Stimulated activated CD8-positive, alpha-beta memory T cell treated with anti-CD3 and anti-CD28 coated beads, Interleukin-12 subunit alpha, Interleukin-12 subunit beta, amount 100 ng/mL, for 4 hours (primary cell): ENCODE data around the gene CDCA3.

Experiments
- DNase-seq: peaks from one replicate; pipeline ENCODE4 v3.0.0-alpha.2; 2020; ENCODE audit warnings: low read depth

Gene CDCA3

GRCh38 chr12:6852651-6853354, 1.7 kb upstream of the CDCA3 start:
- no peak for DNase-seq

GRCh38 chr12:6851921-6852650, 1.0 kb upstream of the CDCA3 start, which contains the start of gene USP5:
TSS of gene USP5 (plus strand) at chr12:6852150. CDS start at chr12:6852180, 30 bp downstream.
- DNase-seq, result peak; percentile 96

GRCh38 chr12:6850796-6851152, 312 bp downstream of the CDCA3 start:
- DNase-seq, result no peak

GRCh38 chr12:6849976-6850560, 1.0 kb downstream of the CDCA3 start:
- DNase-seq, result no peak

GRCh38 chr12:6849427-6849826, 1.7 kb downstream of the CDCA3 start:
- DNase-seq, result no peak

- no peak for DNase-seq
These were observed 3.4 kb downstream of the CDCA3 start for GRCh38 chr12:6847676-6848075.

GRCh38 chr12:6846316-6846869, 4.7 kb downstream of the CDCA3 start:
- no peak for DNase-seq

- DNase-seq, result no peak
These were observed 5.7 kb downstream of the CDCA3 start for GRCh38 chr12:6845395-6845794.

GRCh38 chr12:6843118-6843902, 7.8 kb downstream of the CDCA3 start:
- no peak for DNase-seq

GRCh38 chr12:6842075-6842474, 9.0 kb downstream of the CDCA3 start:
- no peak for DNase-seq

GRCh38 chr12:6840761-6841515, 10.1 kb downstream of the CDCA3 start, which contains the start of gene GNB3:
TSS of gene GNB3 (plus strand) at chr12:6840925. CDS start at chr12:6841288, 363 bp downstream.
- DNase-seq, result no peak

- DNase-seq, result no peak
These were observed 10.8 kb downstream of the CDCA3 start for GRCh38 chr12:6840330-6840729.

- DNase-seq, result no peak
These were observed 11.4 kb downstream of the CDCA3 start for GRCh38 chr12:6839482-6840201.

- no peak for DNase-seq
These were observed 12.2 kb downstream of the CDCA3 start for GRCh38 chr12:6838854-6839253.

- DNase-seq, result no peak
These were observed 13.6 kb downstream of the CDCA3 start for GRCh38 chr12:6837370-6838060.

- no peak for DNase-seq
These were observed 14.2 kb downstream of the CDCA3 start for GRCh38 chr12:6836851-6837250.

GRCh38 chr12:6834873-6835272, 16.2 kb downstream of the CDCA3 start:
- no peak for DNase-seq

GRCh38 chr12:6834254-6834653, 16.8 kb downstream of the CDCA3 start:
- no peak for DNase-seq

GRCh38 chr12:6833189-6833890, 17.7 kb downstream of the CDCA3 start:
- DNase-seq, result no peak
